Measurements from ENCODE around the gene TENM4. TPM values are rescaled to one million over a fixed set of nuclear protein-coding genes. Genes with fewer than 3 reads are reported as not detected.
A peak's percentile ranks its signal among the peaks of the same experiment; 100 is the strongest.

The TENM4 gene
- total RNA-seq, 8 experiments from 2014 or later = 0.59 to 82.2 (median 24.2) TPM

DNA sequence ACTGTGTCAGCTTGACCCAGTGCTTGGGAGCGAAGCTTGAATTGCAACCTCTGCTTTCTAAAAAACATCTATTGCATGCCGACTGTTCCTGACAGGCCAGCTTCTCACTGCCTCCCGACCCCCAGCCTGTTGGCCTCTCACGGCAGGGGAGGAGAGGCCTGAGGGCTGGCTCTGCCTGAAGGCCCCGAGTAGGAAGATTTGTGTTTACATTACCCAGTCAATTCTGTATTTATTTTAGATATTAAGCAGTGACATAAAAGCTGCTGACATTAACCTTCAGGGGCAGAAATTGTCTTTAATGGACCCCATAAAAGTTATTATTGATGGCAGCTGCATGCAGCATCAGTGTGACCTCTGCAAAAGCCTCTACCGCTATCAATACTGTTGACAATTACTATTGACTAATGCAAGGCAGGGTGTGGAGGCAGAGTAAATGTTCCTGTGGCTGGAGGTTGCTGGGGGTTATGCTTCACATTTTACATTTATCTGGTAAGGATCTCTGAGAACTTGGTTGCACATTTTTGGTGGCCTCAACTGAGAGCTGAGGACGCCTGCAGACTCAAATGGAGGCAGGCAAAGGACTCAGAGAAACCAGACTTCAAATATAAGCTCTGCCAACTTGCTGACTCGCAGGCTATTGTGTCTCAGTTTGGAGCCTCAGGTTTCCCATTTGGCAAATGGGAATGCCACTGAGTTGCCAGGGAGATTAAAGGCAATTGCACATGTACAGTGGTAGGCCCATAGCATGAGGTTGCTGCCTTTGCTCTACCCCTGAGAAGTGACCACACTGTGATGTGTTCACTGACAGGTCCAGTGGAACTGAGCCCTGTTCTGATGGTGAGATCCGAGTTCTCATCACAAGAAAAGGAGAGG is 380.5 kb downstream of the TENM4 start:
- in situ Hi-C loops (cut with MboI; ENCODE audit: low pct_unique_long_range_greater_than_20kb in 2 of 9, low sequenced_read_pairs in 9 of 9, unreplicated experiment in 9 of 9) = loop anchor here in 2 of 9 experiments (25.0 kb wide), 2 partner anchors 248 to 377 kb away; partner anchors contain the start of gene TENM4 (in 1 of the 2)
- Histone ChIP-seq H3K4me3 (no peak overlapping the region), H3K27ac (peak overlapping the region; percentile 14 to 37), H3K4me1 (replicated peaks in 1 of 2) (peaks cover 46 to 52% of the 10 kb centered on the region in 2 donors)
- peak in 5 of 8 experiments; percentile 66 to 92 (median 80) for ATAC-seq (replicated peaks in 6 of 8)
- 17 to 100% (median 57%) methylated on average over 1 to 6 of the region's 9 CpGs; no CpG with 5 or more reads in 2 of the 10 experiments for WGBS, 10 experiments

- Histone ChIP-seq H3K4me1 (replicated peaks in 1 of 2) (peaks cover 39 to 46% of the 10 kb centered on the region in 2 donors), H3K4me3 (no peak overlapping the region), H3K27ac (peak overlapping the region; percentile 9 to 32)
- WGBS, 10 experiments = 62 to 97% (median 88%) methylated on average over 1 to 4 of the region's 4 CpGs; no CpG with 5 or more reads in 2 of the 10 experiments
- in situ Hi-C loops (cut with MboI; ENCODE audit: low pct_unique_long_range_greater_than_20kb in 2 of 9, low sequenced_read_pairs in 9 of 9, unreplicated experiment in 9 of 9) = loop anchor here in 2 of 9 experiments (25.0 kb wide), 2 partner anchors 247 to 378 kb away; partner anchors contain the start of gene TENM4 (in 1 of the 2)
- peak in 1 of 8 experiments; percentile 20 for ATAC-seq (replicated peaks in 6 of 8)
Measured at GRCh38 chr11:79059141-79059540, 381.7 kb downstream of the TENM4 start.

DNA sequence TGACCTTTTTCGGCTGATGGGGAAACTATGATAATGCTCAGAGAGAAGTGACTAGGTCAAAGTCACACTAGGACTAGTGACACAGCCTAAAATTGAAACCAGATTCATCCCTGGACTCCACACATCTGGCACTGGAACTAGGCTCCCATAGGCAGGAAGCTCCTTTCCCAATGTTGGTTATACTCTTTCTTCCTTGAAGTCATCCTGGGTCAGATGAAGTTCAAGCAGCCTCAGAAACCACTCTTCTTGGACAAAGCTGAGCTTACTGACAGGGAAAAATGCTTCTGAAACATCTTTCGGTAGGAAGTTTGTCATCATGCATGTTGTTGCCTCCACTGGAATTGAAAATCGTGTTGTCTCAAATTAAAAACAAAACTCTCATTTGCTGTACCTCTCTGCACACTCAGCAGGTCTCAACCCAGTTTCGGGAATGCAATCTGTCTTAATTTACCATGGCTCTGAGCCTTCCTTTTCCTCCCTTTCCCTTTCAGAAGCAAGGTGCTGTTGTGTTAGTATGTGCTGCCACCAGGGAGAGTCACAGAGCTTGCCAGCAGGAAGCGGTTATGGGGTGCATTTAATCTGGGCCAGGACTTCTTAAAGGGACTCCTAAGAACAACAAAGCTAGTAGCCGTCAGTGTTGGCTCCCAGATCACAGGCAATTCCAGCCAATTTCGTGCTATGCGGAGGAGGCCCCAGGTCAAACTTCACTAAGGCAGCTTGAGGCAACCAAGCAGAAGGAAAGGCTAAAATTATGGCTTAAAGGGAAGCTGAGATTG is 384.8 kb downstream of the TENM4 start:
- in situ Hi-C loops (cut with MboI; ENCODE audit: low pct_unique_long_range_greater_than_20kb in 2 of 9, low sequenced_read_pairs in 9 of 9, unreplicated experiment in 9 of 9) = loop anchor here in 2 of 9 experiments (25.0 kb wide), 2 partner anchors 244 to 381 kb away; partner anchors contain the start of gene TENM4 (in 1 of the 2)
- H3K4me1 ChIP-seq (replicated peaks in 1 of 2) = peaks cover 51 to 53% of the 10 kb centered on the region in 2 donors
- no peak overlapping the region for H3K27ac ChIP-seq
- no peak overlapping the region for H3K4me3 ChIP-seq
- ATAC-seq (replicated peaks in 6 of 8) = peak in 2 of 8 experiments; percentile 53 to 56
- WGBS, 10 experiments = 18 to 100% (median 90%) methylated on average over 1 to 7 of the region's 8 CpGs; no CpG with 5 or more reads in 2 of the 10 experiments

DNA sequence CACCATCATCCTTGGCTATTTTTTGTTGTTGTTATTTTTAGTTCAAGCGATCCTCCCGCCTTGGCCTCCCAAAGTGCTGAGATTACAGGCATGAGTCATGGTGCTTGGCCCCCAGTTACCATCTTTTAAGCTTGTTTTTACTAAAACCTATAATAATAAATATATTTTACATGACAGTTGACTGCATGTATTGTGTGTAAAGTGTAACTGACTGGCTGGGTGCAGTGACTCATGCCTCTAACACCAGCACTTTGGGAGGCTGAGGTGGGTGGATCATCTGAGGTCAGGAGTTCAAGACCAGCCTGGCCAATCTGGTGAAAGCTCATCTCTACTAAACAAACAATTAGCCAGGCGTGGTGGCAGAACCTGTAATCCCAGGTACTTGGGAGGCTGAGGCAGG is 386.2 kb downstream of the TENM4 start:
- in situ Hi-C loops (cut with MboI; ENCODE audit: low pct_unique_long_range_greater_than_20kb in 2 of 9, low sequenced_read_pairs in 9 of 9, unreplicated experiment in 9 of 9) = loop anchor here in 2 of 9 experiments (25.0 kb wide), 2 partner anchors 242 to 383 kb away; partner anchors contain the start of gene TENM4 (in 1 of the 2)
- Histone ChIP-seq H3K27ac (no peak overlapping the region), H3K4me1 (replicated peaks in 1 of 2) (peaks cover 37 to 48% of the 10 kb centered on the region in 2 donors), H3K4me3 (no peak overlapping the region)
- peak in 5 of 8 experiments; percentile 4 to 47 (median 41) for ATAC-seq (replicated peaks in 6 of 8)
- 48 to 100% (median 80%) methylated on average over 1 to 2 of the region's 3 CpGs; no CpG with 5 or more reads in 3 of the 10 experiments for WGBS, 10 experiments

DNA sequence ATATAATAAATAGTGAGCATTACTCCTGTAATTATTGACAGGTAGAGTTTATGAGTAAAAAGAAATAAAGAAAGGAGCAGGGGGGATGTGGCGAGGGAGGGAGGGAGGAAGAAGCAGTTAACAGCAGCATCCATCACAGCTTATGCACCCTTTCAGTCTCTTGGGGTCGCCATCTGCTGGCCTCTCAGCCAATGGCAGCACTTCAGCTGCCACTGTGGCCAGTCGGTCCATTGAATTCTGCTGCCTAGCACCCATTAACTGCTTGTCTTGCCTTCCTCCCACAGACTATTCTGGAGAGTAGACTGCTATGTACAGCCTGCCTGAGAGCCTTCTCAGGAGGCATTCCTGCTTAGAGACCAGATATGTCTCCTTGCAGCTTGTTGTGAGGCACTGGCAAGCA is 388.3 kb downstream of the TENM4 start:
- ATAC-seq (replicated peaks in 6 of 8) = peak; percentile 34 to 98 (median 90)
- WGBS, 10 experiments = 0 to 86% (median 20%) methylated on average over 1 to 2 of the region's 3 CpGs; no CpG with 5 or more reads in 3 of the 10 experiments
- Histone ChIP-seq H3K4me1 (replicated peaks in 1 of 2) (peaks cover 29 to 33% of the 10 kb centered on the region in 2 donors), H3K4me3 (no peak overlapping the region), H3K27ac (peak overlapping the region in 1 of 2 donors; percentile 55)
- in situ Hi-C loops (cut with MboI; ENCODE audit: low pct_unique_long_range_greater_than_20kb in 2 of 9, low sequenced_read_pairs in 9 of 9, unreplicated experiment in 9 of 9) = loop anchor here in 2 of 9 experiments (25.0 kb wide), 2 partner anchors 240 to 385 kb away; partner anchors contain the start of gene TENM4 (in 1 of the 2)

- in situ Hi-C loops (cut with MboI; ENCODE audit: low pct_unique_long_range_greater_than_20kb in 2 of 9, low sequenced_read_pairs in 9 of 9, unreplicated experiment in 9 of 9) = loop anchor here in 2 of 9 experiments (25.0 kb wide), 2 partner anchors 238 to 387 kb away; partner anchors contain the start of gene TENM4 (in 1 of the 2)
- no peak for ATAC-seq (replicated peaks in 6 of 8)
- 18 to 100% (median 64%) methylated on average over 1 to 3 of the region's 3 CpGs; no CpG with 5 or more reads in 2 of the 10 experiments for WGBS, 10 experiments
- no peak overlapping the region for H3K4me3 ChIP-seq
- H3K4me1 ChIP-seq (replicated peaks in 1 of 2) = peaks cover 47 to 50% of the 10 kb centered on the region in 2 donors
- H3K27ac ChIP-seq = no peak overlapping the region
Measured at GRCh38 chr11:79050786-79051185, 390.0 kb downstream of the TENM4 start.

GRCh38 chr11:79049741-79050179 is 391.1 kb downstream of the TENM4 start:
- 88 to 100% (median 100%) methylated on average over 1 to 4 of the region's 4 CpGs; no CpG with 5 or more reads in 4 of the 10 experiments for WGBS, 10 experiments
- ATAC-seq (replicated peaks in 6 of 8) = no peak
- H3K4me3 ChIP-seq = no peak overlapping the region
- H3K27ac ChIP-seq = no peak overlapping the region
- H3K4me1 ChIP-seq (replicated peaks in 1 of 2) = peaks cover 57 to 61% of the 10 kb centered on the region in 2 donors
- in situ Hi-C loops (cut with MboI; ENCODE audit: low pct_unique_long_range_greater_than_20kb in 2 of 9, low sequenced_read_pairs in 9 of 9, unreplicated experiment in 9 of 9) = loop anchor here in 2 of 9 experiments (25.0 kb wide), 2 partner anchors 237 to 388 kb away; partner anchors contain the start of gene TENM4 (in 1 of the 2)

- Histone ChIP-seq H3K4me1 (replicated peaks in 1 of 2) (peaks cover 45 to 55% of the 10 kb centered on the region in 2 donors), H3K27ac (no peak overlapping the region), H3K4me3 (no peak overlapping the region)
- no peak for ATAC-seq (replicated peaks in 6 of 8)
- 80 to 100% (median 95%) methylated on average over 1 of the region's 1 CpG; no CpG with 5 or more reads in 4 of the 10 experiments for WGBS, 10 experiments
- in situ Hi-C loops (cut with MboI; ENCODE audit: low pct_unique_long_range_greater_than_20kb in 2 of 9, low sequenced_read_pairs in 9 of 9, unreplicated experiment in 9 of 9) = no loop called here
Measured at GRCh38 chr11:79047980-79048379, 392.9 kb downstream of the TENM4 start.

- no peak overlapping the region for H3K4me3 ChIP-seq
- in situ Hi-C loops (cut with MboI; ENCODE audit: low pct_unique_long_range_greater_than_20kb in 2 of 9, low sequenced_read_pairs in 9 of 9, unreplicated experiment in 9 of 9) = no loop called here
- no peak overlapping the region for H3K27ac ChIP-seq
- ATAC-seq (replicated peaks in 6 of 8) = peak in 2 of 8 experiments; percentile 8 to 34
- H3K4me1 ChIP-seq (replicated peaks in 1 of 2) = peaks cover 38 to 48% of the 10 kb centered on the region in 2 donors
- 63 to 100% (median 90%) methylated on average over 2 to 5 of the region's 7 CpGs; no CpG with 5 or more reads in 3 of the 10 experiments for WGBS, 10 experiments
Measured at GRCh38 chr11:79047321-79047720, 393.5 kb downstream of the TENM4 start.

- WGBS, 10 experiments = 0 to 71% (median 29%) methylated on average over 1 to 3 of the region's 3 CpGs; no CpG with 5 or more reads in 3 of the 10 experiments
- H3K4me3 ChIP-seq = no peak overlapping the region
- H3K27ac ChIP-seq = peak overlapping the region; percentile 10 to 41
- ATAC-seq (replicated peaks in 6 of 8) = peak in 6 of 8 experiments; percentile 7 to 85 (median 49)
- in situ Hi-C loops (cut with MboI; ENCODE audit: low pct_unique_long_range_greater_than_20kb in 2 of 9, low sequenced_read_pairs in 9 of 9, unreplicated experiment in 9 of 9) = no loop called here
- peaks cover 36 to 44% of the 10 kb centered on the region in 2 donors for H3K4me1 ChIP-seq (replicated peaks in 1 of 2)
Measured at GRCh38 chr11:79046366-79046765, 394.5 kb downstream of the TENM4 start.

- Histone ChIP-seq H3K4me1 (replicated peaks in 1 of 2) (peaks cover 36 to 44% of the 10 kb centered on the region in 2 donors), H3K4me3 (no peak overlapping the region), H3K27ac (peak overlapping the region; percentile 10 to 41)
- ATAC-seq (replicated peaks in 6 of 8) = peak in 7 of 8 experiments; percentile 21 to 91 (median 85)
- 12 to 50% (median 33%) methylated on average over 1 to 4 of the region's 6 CpGs; no CpG with 5 or more reads in 3 of the 10 experiments for WGBS, 10 experiments
- in situ Hi-C loops (cut with MboI; ENCODE audit: low pct_unique_long_range_greater_than_20kb in 2 of 9, low sequenced_read_pairs in 9 of 9, unreplicated experiment in 9 of 9) = no loop called here
Measured at GRCh38 chr11:79045800-79046304, 395.0 kb downstream of the TENM4 start.

Measured in motor neuron (in vitro differentiated cells).